ENCODE results near the gene CHGA.

The CHGA gene

GRCh38 chr14:92931681-92932447 is 8.9 kb downstream of the CHGA start:
- no peak for DNase-seq

- no peak for DNase-seq
Measured at GRCh38 chr14:92932448-92933395, 9.8 kb downstream of the CHGA start.

- no peak for DNase-seq
Measured at GRCh38 chr14:92933481-92933880, 10.5 kb downstream of the CHGA start.

- DNase-seq = no peak
Measured at GRCh38 chr14:92934196-92935085, 11.5 kb downstream of the CHGA start.

DNA sequence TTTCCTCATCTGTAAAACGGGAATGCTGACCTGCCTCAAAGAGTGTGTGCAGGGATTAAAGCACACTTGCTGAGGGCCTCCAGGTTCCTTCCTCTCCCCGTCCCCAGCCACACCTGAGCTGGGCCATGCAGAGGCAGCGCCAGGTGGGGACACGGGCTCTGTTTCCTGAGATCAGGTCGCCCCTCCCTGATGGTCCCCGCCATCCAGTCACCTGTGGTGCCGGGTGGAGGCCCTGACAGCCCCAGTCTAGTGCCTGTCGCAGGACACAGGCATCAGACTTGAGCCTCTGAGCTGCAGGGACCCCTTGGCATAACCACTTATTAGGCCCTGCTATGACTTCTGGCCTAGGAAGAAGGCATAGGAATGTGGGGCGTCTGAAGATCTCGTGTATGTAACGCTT is 12.5 kb downstream of the CHGA start:
- no peak for DNase-seq

DNA sequence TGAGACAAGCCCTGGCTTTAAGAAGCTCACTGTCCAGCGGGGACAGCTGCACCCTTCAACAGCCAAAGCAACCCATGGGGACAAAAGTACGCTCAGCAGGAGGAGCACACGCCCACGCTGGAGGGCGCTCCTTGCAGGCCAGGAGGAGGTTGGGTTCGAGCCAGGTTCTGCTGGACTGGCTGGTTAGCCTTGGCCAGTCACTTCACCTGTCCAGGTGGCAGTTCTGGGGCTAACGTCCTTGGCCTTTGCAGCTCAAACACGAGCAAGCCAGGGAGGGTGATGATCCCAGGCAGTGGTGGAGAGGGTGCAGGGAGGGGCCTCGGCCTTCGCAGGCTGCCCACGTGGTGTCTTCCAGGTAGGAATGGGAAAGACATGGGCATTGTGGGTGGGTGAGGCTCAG is 13.1 kb downstream of the CHGA start:
- no peak for DNase-seq

- no peak for DNase-seq
Measured at GRCh38 chr14:92937051-92937937, 14.3 kb downstream of the CHGA start.

GRCh38 chr14:92938235-92938875 is 15.4 kb downstream of the CHGA start:
- DNase-seq = no peak

- DNase-seq = no peak
Measured at GRCh38 chr14:92938890-92939671, 16.1 kb downstream of the CHGA start.

GRCh38 chr14:92939699-92940098 is 16.7 kb downstream of the CHGA start:
- no peak for DNase-seq

DNA sequence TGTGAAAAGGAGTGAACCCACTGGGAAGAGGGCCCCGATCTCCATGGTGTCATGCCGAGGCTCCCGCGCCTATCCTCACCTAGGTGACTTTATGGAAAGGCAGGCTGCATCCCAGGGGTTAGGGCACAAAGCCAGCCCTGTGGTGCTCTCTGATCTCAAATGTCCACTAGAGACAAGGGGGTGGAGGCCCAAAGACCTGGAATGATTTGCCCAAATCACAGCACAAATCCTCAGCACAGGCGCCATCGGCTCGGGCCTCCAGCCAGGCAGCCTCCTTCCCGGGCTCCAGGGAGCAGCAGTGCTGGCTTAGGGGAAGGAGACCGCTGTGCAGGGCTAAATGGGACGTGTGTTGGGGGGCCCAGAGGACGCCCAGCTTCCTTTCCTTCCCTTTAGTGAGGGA is 17.6 kb downstream of the CHGA start:
- no peak for DNase-seq

DNA sequence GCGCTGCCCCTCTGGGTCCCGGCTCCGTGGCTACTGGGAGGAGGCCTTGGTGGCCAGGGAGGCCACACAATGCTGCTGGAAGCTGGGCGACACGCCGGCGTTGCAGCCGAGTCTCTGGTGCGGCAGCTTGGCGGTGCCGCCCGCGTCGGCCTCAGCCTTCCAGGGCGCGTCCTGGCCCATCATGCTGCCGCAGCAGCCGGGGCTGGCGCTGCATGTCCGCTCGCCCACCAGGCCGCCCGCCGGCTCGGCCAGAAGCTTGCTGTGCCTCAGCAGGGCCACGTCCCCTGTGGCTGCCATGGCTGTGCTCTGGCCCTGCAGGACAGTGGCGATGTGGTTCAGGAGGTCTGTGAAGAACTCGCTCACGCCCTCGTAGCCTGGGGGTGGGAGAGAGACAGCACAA is 18.6 kb downstream of the CHGA start:
- DNase-seq = no peak

DNA sequence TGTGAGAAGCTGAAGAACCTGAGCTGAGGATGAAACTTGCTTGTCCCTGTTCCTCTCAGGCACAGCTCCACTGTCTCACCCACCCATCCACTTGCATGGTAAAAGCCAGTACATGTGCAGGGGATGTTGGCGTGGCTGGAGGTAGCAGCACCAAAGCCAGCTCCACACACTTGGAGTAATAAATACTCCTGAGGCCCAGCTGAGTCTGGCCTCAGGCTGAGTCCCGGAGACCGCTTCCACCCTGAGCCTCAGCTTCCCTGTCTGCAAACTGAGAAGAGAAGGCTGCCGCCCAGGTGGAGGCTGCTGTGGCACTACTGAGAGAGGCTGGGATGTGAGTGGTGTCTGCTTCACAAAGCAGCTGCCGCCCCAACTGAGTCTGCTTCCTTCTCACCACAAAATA is 19.2 kb downstream of the CHGA start:
- DNase-seq = no peak

DNA sequence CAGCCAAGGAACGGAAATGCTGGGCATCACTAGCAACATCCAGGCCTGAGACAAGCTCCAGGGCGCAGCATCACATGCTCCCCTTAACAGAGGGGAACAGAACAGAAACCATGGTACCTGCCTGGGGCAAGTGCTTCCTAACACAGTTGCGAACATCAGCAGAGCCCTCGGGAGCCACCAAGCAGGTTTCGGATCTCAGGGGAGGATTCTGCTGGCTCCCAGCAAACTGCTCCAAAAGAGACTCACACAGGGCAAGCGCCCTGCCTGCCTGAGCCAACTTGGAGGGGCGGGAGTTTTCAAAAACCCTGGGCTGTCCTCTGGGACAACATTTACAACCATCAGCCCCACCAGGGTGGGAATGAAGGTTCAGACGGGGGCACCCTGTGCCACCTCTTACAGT is 19.6 kb downstream of the CHGA start:
- DNase-seq = no peak

- no peak for DNase-seq
Measured at GRCh38 chr14:92942976-92943710, 20.2 kb downstream of the CHGA start.

DNA sequence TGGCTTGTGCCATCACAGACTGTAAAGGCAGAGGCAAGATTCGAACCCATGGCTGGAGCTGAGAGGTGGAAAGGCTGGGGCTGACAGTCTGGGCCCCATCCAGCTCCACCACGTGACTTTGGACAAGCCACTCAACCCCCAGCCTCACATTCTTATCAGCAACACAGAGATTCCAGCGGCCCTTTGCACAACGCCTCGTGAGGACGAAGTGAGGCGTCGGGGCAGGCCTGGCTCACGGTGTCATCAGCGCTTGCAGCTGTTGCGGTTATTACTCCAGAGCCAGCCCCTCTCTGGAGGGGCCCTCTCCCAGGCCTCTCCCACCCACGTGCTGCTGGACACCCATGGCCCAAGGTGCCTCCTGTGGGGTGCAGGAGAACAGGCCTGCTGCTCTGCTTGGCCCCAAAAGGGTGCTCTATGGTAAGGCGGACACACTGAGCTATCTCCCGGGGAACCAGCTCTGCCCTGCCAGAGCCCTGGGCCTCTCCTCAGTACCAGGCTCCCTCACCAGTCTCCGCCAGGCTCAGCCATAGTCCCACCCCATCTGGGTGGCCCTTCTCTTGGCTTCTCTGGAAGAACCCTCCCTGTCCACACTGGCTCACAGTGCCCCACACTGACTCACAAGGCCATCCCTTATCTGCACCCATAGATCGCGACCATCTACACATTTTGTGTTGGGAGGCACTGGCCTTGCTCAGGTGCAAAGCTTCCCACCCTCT is 21.1 kb downstream of the CHGA start:
- DNase-seq = no peak

DNA sequence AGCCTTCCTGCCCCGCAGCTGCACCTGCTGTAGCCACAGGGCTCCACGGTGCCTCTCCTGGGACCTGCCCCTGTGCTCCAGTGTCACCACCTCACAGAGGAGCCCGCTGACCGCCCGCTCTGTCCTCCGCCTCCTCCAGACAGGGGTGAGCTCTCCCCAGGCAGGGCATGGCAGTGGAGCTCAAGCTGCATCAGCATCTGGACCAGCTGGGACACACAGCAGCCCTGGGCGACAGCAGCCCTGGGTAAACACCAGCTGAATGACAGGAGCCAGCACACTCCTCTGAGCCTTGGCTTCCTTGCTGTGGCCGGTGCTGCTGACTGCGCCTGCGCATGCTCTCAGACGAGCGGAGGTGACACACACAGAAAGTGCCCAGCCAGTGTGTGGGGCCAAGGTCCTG is 22.0 kb downstream of the CHGA start:
- DNase-seq = no peak

GRCh38 chr14:92945544-92945943 is 22.6 kb downstream of the CHGA start:
- no peak for DNase-seq
